MV-4-11 (cell line): ENCODE results near the gene BCAR1.
"Not testable (repeated sequence)": the region's sequence is repeated elsewhere in the genome, so short reads cannot be mapped to it uniquely, and the experiment has no call there.

ENCODE experiments used
- DNase-seq: peaks from one replicate; lab custom pipeline; 2025; lab: John Stamatoyannopoulos, UW

BCAR1 gene

GRCh38 chr16:75251280-75252048 lies at the start of gene BCAR1:
BCAR1 (minus strand) TSS chr16:75251624; CDS start chr16:75251482, 142 bp downstream.
- no peak for DNase-seq

- DNase-seq: no peak
Observed at GRCh38 chr16:75298267-75298666, 46.8 kb upstream of the BCAR1 start.

DNA sequence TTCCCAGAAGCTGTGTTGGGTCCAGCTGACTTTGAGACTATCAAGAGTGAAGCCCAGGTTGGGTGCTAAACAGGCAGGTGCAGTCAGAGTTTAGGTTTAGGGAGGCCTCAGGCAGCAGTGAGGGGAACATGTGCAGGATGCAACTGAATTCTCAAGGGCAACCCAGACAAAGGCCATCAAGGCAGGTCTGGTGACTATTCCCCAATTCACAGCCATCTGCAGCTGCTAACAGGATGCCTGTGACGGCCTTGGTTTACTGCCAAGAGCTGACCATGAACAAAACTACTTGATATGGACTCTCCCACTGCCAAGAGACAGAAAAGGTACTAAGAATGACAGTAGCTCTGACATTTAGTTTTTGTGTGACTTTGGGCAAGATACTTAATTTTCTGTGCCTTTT lies 45.2 kb upstream of the BCAR1 start:
- no peak for DNase-seq

GRCh38 chr16:75294773-75295459 lies 43.5 kb upstream of the BCAR1 start:
- DNase-seq: no peak

DNA sequence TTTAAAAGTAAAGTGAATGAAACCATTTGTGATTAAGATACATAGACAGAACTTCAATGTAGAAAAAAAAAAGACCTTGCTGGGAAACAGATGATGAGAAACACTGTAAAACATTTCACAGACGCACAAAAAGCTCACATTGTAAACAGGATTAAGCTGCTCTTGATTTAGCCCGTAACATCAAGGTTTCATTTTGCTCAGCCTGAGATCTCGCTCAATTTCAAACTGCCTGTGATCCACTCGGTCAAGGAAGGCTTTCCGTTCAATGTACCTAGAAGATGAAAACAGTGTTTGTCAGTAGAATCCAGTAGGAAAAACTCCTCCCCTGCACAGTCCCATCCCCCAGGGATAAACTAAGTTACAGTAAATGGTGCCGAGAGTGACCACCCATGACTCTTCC lies 42.3 kb upstream of the BCAR1 start:
- DNase-seq: no peak

DNA sequence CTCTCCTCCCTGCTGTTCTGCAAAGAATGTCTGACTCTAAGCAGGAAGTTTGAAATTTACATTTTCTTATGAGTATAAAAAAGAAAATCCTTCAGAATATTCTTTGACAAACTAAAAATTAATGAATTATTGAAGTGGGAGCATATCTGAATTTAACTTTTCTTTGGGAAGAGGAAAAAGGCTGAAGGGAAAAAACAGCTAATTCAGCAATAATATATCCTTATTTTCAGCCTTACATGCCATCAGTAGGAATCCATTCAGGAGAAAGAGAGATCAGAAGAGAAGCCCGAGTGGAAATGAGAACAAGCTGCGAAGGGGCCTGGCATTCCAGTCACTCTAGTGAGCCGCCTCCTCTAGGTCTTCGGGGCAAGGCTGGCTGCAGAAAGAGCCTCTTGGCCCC lies 41.7 kb upstream of the BCAR1 start:
- no peak for DNase-seq

DNA sequence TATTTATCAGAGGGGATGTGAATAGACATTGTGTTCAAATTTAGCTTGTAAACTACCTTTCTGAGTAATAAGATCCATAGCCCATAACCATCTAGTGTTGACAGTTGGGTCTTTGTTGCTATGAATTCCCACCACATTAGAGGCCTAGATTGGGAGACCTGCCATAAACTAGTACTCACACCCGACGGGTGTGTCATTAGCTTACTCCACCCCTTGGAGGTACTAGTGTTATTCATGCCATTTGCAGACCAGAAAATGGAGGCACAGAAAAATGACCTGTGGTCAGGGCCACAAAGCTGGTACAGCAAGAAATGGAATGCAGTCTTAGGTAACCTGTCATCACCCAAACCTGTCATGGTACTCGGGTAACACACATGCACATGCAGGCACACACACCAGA lies 41.3 kb upstream of the BCAR1 start:
- DNase-seq: no peak

DNA sequence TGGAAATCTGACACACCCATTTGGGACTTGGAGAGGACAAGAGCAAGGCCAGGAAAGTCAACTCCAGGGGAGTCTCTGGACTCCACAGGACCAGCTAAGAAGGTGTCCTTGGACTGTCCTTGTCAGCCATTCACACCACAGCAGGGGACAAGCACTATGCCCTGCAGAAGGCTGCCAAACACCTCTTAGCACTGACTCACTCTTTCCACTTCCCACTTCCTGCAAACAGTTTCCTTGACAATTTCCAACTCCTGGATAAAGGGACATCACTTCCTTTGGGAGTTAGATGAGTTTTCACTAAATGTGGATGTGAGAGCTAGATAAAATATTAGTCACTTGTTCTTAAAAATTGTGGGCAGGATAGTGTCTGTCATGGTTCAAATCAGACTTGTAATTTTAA lies 37.8 kb upstream of the BCAR1 start:
- DNase-seq: no peak

GRCh38 chr16:75288596-75289120 lies 37.2 kb upstream of the BCAR1 start:
- peak; percentile 90 for DNase-seq

- peak; percentile 58 for DNase-seq
Observed at GRCh38 chr16:75288181-75288580, 36.8 kb upstream of the BCAR1 start.

DNA sequence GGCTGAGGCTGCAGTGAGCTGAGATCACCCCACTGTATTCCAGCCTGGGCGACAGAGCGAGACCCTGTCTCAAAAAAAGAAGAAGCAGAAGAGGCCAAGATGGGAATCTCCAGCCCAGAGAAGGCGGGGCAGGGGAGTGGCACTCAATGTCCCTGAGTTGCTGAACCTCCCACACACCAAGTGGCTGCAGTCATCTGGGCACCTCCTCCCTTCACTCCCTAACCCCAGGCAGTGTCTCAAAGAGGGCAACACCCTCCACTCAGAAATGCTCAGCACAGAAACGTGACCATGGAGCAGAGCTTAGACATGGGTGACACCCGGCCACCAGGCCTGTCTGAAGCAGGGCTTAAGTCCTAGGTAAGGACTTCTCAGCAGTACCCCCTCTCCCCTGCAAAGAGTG lies 36.3 kb upstream of the BCAR1 start:
- DNase-seq: peak; percentile 10

- no peak for DNase-seq
Observed at GRCh38 chr16:75286389-75286788, 35.0 kb upstream of the BCAR1 start.

GRCh38 chr16:75282466-75283281 lies 31.2 kb upstream of the BCAR1 start:
- no peak for DNase-seq

DNA sequence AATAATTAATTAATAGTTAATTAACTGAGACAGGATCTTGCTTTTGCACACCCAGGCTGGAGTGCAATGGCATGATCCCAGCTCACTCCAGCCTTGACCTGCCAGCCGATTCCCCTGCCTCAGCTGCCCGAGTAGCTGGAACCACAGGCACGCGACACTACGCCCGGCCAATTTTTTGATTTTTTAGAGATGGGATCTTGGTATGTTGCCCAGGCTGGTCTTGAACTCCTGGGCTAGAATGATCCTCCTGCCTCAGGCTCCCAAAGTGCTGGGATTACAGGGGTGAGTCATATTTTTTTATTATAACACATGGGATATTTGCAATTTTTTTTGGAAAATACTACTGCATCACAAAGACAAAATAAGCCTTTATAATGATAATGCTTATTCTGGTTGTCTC lies 30.4 kb upstream of the BCAR1 start:
- no peak for DNase-seq

GRCh38 chr16:75281009-75281408 lies 29.6 kb upstream of the BCAR1 start:
- not testable (repeated sequence) for DNase-seq

DNA sequence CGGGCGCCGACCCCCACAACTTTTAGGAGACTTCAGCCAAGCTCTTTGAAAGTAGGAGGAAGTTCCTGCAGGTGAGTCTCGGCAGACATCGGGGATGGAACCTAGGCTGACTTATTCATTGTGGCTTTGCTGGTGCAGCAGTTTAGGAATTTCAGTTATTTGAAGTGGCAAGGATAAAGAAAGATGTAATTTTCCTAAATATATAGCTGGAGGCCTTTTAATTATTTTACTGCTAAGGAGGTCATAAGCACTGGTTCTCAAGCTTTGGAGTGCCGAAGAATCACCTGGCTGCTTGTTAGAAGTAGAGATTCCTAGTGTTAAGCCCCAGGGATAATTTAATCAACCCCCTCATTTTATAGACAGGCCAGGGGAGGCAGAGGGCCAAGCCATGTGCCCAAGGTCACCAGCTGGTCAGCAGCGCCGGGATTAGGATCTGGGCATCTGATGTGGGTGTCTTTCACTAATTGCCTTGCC lies 28.9 kb upstream of the BCAR1 start:
- DNase-seq: no peak

DNA sequence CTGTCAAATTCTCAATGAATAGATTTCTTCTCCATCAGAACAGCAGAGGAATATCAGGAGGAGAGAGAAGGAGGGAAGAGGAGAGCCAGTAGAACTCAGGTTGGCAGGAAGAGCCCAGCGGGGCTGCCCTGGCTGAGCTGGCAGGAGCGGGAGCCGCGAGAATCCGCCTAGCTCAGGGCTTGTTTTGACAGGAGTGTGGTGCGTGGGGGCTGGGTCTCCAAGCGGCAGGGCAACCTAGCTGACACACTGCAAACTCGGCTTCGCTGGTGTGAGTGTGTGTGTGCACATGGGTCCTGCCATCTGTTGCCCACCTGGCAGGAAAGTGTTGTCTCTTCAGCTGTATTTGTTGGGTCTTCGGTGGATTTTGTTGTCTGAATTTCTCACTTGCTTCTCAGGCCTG lies 27.9 kb upstream of the BCAR1 start:
- DNase-seq: no peak

- DNase-seq: no peak
Observed at GRCh38 chr16:75273054-75273925, 21.9 kb upstream of the BCAR1 start.

- DNase-seq: not testable (repeated sequence)
Observed at GRCh38 chr16:75272629-75273028, 21.2 kb upstream of the BCAR1 start.

DNA sequence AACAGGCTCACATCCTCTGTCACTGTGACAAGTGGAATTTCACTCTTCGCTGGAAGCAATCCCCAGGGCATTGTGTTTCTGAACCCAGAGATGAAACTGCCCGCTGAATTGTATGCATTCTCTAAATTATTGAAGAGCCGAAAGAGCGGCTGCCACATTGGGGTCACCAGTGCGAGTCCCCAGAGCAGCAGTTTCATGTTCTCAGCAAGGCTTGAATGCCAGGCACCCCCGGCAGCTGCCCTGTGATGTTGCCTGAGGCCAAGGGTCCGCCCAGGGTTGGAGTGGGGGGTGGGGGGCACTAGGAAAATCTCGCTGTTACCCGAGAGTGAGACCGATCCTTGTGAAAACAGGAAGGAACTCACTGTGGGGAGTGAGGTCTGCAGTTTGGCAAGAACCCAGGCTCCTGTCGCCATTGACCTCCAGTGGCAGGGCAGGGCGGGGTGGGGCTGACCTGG lies 20.7 kb upstream of the BCAR1 start:
- peak; percentile 59 for DNase-seq

DNA sequence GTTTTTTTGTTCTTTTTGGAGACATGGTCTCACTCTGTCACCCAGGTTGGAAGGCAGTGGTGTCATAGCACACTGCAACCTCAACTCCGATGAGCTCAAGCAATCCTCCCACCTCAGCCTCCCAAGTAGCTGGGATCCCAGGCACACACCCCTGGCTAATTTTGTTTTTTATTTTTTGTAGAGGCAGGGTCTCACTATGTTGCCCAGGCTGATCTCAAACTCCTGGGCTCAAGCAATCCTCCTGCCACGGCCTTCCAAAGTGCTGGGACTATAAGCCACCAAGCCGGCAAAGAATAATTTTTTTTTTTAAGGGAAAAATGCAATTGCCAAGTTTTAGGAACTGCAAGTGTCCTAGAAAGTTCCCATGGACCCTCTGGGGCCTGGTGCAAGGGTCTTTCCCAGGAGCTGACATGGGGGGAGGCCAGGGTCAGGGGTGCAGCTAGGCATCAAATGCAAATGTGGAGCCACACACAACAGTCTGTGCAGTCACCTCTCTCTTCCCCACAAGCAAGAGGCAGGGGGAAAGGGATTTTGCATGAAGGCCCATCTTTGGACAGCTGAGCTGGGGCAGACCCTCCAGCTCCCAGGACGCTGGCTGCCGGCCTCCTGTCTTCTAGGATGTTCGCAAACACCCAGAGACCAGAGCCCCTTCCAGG lies 20.1 kb upstream of the BCAR1 start:
- no peak for DNase-seq
